ENCODE data around the gene ABCC8. TPM values are rescaled to one million over a fixed set of nuclear protein-coding genes. Genes with fewer than 3 reads are reported as not detected.

ABCC8 gene
- total RNA-seq, 1 experiment from 2014 or later: not detected

DNA sequence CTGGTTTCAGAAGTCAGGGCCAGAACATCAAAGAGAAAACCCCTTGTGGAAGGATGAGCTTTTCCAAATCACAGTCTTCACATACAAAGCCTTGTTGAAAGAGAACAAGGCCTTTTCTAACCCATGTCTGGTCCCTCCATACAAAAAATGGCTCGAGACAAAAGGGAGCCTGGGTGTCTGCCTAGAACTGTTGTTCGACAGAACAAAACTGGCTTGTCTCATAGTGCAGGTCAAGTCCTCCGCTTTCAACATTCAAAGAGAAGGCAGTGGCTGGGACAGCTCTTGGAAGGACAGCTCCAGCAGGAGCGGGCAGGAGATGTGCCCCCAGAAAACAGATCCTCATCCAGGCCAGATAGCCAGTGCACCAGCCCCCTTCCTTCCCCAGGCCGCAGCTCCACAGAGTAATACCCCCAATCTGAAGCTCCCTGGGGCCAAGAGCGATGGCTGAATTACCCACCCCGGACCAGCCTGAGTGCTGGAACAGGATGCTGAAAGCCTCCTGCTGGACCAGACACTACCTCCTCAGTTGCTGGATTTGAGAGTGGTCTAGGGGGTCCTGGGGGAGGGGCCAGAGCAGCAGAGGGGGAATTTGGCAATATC is 40.0 kb upstream of the ABCC8 start:
- Histone ChIP-seq H3K4me1 (ENCODE audit: insufficient read depth, low read length, poor library complexity, severe bottlenecking) (no peaks in the 10 kb centered on the region), H3K4me3 (ENCODE audit: low read depth, low read length, poor library complexity, severe bottlenecking) (no peak overlapping the region), H3K9me3 (ENCODE audit: low read depth, low read length, poor library complexity, severe bottlenecking) (no peaks in the 10 kb centered on the region), H3K27me3 (replicated peaks; ENCODE audit: insufficient read depth, low read depth, low read length, poor library complexity) (no peaks in the 10 kb centered on the region), H3K36me3 (ENCODE audit: insufficient read depth, low read length, poor library complexity, severe bottlenecking) (no peaks in the 10 kb centered on the region), H3K27ac (ENCODE audit: low read depth, low read length, poor library complexity, severe bottlenecking) (no peak overlapping the region)
- no peak for TF ChIP-seq EZH2 (IDR thresholded peaks at IDR 0.05; ENCODE audit: borderline replicate concordance, low read depth, low read length, poor library complexity, severe bottlenecking)
- TF ChIP-seq, protein P1, sequence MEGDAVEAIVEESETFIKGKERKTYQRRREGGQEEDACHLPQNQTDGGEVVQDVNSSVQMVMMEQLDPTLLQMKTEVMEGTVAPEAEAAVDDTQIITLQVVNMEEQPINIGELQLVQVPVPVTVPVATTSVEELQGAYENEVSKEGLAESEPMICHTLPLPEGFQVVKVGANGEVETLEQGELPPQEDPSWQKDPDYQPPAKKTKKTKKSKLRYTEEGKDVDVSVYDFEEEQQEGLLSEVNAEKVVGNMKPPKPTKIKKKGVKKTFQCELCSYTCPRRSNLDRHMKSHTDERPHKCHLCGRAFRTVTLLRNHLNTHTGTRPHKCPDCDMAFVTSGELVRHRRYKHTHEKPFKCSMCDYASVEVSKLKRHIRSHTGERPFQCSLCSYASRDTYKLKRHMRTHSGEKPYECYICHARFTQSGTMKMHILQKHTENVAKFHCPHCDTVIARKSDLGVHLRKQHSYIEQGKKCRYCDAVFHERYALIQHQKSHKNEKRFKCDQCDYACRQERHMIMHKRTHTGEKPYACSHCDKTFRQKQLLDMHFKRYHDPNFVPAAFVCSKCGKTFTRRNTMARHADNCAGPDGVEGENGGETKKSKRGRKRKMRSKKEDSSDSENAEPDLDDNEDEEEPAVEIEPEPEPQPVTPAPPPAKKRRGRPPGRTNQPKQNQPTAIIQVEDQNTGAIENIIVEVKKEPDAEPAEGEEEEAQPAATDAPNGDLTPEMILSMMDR (conservative IDR thresholded peaks at IDR 0.05; ENCODE audit: low read depth, low read length): no peak
- CTCF ChIA-PET: no interaction called here
- POLR2A ChIA-PET (ENCODE audit: low non-redundant PET): interaction anchor here (0.6 kb wide), 1 partner anchor 831 kb away, joined by 3 read pairs; no protein-coding TSS in a partner anchor
- no peak for DNase-seq (ENCODE audit: low spot score)
- BruUV-seq (replicated peaks): no TSS peak
- intact Hi-C loops (cut with micrococcal nuclease; ENCODE audit: unreplicated experiment): no loop called here

DNA sequence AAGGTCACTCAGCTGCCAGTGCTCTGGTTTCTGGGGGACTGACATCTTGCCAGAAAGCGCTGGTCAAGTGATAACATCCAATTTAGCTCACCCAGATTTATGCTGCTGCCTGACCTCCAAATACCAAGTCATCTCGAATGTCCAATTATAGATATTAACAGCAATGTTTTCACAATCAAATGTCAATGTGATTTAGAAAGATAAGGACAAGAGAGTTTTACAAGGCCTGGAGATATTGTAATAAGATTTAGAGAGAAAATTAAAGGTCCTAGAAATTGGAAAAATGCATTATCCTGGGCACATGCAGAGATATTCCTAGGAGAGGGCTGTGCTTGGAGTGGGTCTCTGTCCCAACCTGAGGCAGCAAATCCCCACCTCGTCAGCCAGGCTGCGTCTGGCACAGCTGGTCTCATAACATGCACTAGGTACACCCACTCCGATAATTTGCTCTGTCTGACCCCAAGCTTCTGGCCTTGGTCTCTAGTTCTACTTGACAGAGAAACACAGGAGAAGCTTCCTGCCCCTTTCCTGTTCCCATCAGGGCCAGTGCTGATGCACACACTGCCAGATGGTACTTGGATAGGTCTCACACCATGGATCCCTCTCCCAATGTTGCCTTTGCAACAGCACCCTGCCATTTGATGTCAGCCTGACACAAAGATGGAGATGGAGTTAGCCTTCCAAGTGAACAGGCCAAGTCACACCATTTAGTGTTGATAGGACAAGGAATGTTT is 39.0 kb upstream of the ABCC8 start:
- intact Hi-C loops (cut with micrococcal nuclease; ENCODE audit: unreplicated experiment): no loop called here
- DNase-seq (ENCODE audit: low spot score): no peak

DNA sequence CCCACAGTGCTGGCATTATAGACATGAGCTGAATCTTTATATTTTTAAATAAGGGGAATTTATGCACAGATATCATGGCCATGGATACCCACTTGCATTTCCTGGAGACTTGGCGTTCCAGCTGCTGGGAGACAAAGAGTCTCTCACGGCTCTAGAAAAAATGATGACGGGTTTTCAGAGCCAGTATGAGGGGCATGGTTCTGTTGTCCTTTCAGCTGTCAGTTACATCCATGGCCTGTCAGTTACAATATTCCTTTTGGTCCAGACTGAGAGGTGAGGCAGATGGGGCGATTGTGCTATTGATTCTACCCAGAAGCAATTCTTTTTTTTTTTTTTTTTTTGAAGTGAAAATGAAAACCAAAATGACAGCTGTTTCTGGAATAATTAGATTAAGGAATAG is 37.8 kb upstream of the ABCC8 start:
- Histone ChIP-seq H3K27me3 (replicated peaks; ENCODE audit: insufficient read depth, low read depth, low read length, poor library complexity) (no peaks in the 10 kb centered on the region), H3K36me3 (ENCODE audit: insufficient read depth, low read length, poor library complexity, severe bottlenecking) (no peaks in the 10 kb centered on the region), H3K4me1 (ENCODE audit: insufficient read depth, low read length, poor library complexity, severe bottlenecking) (no peaks in the 10 kb centered on the region), H3K9me3 (ENCODE audit: low read depth, low read length, poor library complexity, severe bottlenecking) (no peaks in the 10 kb centered on the region), H3K27ac (ENCODE audit: low read depth, low read length, poor library complexity, severe bottlenecking) (no peak overlapping the region), H3K4me3 (ENCODE audit: low read depth, low read length, poor library complexity, severe bottlenecking) (no peak overlapping the region)
- intact Hi-C loops (cut with micrococcal nuclease; ENCODE audit: unreplicated experiment): no loop called here
- CTCF ChIA-PET: no interaction called here
- no TSS peak for BruUV-seq (replicated peaks)
- POLR2A ChIA-PET (ENCODE audit: low non-redundant PET): no interaction called here
- TF ChIP-seq EZH2 (IDR thresholded peaks at IDR 0.05; ENCODE audit: borderline replicate concordance, low read depth, low read length, poor library complexity, severe bottlenecking): no peak
- TF ChIP-seq, protein P1 (conservative IDR thresholded peaks at IDR 0.05; ENCODE audit: low read depth, low read length): no peak
- DNase-seq (ENCODE audit: low spot score): no peak

More for the DNA sequence above, 39.0 kb upstream of the ABCC8 start:
- TF ChIP-seq, protein P1 (conservative IDR thresholded peaks at IDR 0.05; ENCODE audit: low read depth, low read length): no peak
- no peak for TF ChIP-seq EZH2 (IDR thresholded peaks at IDR 0.05; ENCODE audit: borderline replicate concordance, low read depth, low read length, poor library complexity, severe bottlenecking)
- Histone ChIP-seq H3K4me3 (ENCODE audit: low read depth, low read length, poor library complexity, severe bottlenecking) (no peak overlapping the region), H3K4me1 (ENCODE audit: insufficient read depth, low read length, poor library complexity, severe bottlenecking) (no peaks in the 10 kb centered on the region), H3K9me3 (ENCODE audit: low read depth, low read length, poor library complexity, severe bottlenecking) (no peaks in the 10 kb centered on the region), H3K27ac (ENCODE audit: low read depth, low read length, poor library complexity, severe bottlenecking) (no peak overlapping the region), H3K36me3 (ENCODE audit: insufficient read depth, low read length, poor library complexity, severe bottlenecking) (no peaks in the 10 kb centered on the region), H3K27me3 (replicated peaks; ENCODE audit: insufficient read depth, low read depth, low read length, poor library complexity) (no peaks in the 10 kb centered on the region)
- no TSS peak for BruUV-seq (replicated peaks)
- CTCF ChIA-PET: no interaction called here
- POLR2A ChIA-PET (ENCODE audit: low non-redundant PET): no interaction called here
